ENCODE results near the gene LOXL1.

DNA sequence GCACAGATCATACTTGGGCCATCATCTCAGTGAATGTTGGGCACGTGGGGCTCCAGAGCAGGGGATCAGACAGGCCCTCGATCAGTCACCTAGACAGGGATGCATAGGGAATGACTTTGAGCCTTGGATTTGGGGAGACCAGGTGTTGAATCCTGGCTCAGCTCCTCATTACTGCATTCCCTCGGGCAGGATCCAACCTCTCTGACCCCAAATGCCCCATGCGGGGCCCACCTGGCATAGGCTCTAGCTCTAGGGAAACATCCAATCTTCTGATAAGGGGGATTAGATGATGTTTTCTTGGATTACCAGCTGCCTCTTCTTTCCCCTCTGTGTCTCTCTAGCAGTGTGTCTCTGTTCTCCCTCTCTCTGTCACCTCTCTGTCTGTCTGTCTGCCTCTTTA is 22.7 kb downstream of the LOXL1 start:
- TF ChIP-seq, protein P1, sequence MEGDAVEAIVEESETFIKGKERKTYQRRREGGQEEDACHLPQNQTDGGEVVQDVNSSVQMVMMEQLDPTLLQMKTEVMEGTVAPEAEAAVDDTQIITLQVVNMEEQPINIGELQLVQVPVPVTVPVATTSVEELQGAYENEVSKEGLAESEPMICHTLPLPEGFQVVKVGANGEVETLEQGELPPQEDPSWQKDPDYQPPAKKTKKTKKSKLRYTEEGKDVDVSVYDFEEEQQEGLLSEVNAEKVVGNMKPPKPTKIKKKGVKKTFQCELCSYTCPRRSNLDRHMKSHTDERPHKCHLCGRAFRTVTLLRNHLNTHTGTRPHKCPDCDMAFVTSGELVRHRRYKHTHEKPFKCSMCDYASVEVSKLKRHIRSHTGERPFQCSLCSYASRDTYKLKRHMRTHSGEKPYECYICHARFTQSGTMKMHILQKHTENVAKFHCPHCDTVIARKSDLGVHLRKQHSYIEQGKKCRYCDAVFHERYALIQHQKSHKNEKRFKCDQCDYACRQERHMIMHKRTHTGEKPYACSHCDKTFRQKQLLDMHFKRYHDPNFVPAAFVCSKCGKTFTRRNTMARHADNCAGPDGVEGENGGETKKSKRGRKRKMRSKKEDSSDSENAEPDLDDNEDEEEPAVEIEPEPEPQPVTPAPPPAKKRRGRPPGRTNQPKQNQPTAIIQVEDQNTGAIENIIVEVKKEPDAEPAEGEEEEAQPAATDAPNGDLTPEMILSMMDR (IDR thresholded peaks at IDR 0.05; ENCODE audit: poor library complexity), result no peak
- no peak for TF ChIP-seq EZH2 (IDR thresholded peaks at IDR 0.05; ENCODE audit: borderline replicate concordance)

All from hepatocyte (in vitro differentiated cells).